Caco-2 (cell line): Measurements from ENCODE around the gene ERO1A. TPM values are rescaled to one million over a fixed set of nuclear protein-coding genes. Genes with fewer than 3 reads are reported as not detected.

Experiments
- BruUV-seq: library from RNA; stranded (reverse); fragments of 400-500 nt; replicated peaks from 2 replicates; lab custom pipeline; 2021; lab: Mats Ljungman, UMichigan
- CTCF ChIA-PET: fragments of 300-600 bp; sonication (Branson Sonifier 250); formaldehyde crosslinking; loops from one replicate; lab custom pipeline; 2022; ENCODE audit warnings: antibody characterized with exemption; lab: Charles Lee
- POLR2A ChIA-PET: fragments of 300-600 bp; sonication (Branson Sonifier 250); formaldehyde crosslinking; loops from one replicate; lab custom pipeline; 2022; ENCODE audit warnings: antibody characterized with exemption; lab: Charles Lee
- DNase-seq, 2 experiments: peaks; one replicate each; pipeline versions ENCODE4 v3.0.0 to v3.0.0-alpha.2; 2020 to 2022
- H3K27me3 ChIP-seq: replicated peaks from 2 replicates; pipeline ENCODE4 v1.6.0; 2011; ENCODE audit warnings: low read length; ENCODE audit not compliant: control insufficient read depth, insufficient read depth
- H3K36me3 ChIP-seq: 2 replicates; pipeline ENCODE4 v1.5.1; 2011; ENCODE audit warnings: low read length; ENCODE audit not compliant: control insufficient read depth, insufficient read depth
- H3K4me1 ChIP-seq: fragments of 250-450 bp; sonication (Bioruptor Pico); 2 replicates; pipeline ENCODE4 v1.5.1; 2020; ENCODE audit warnings: mild to moderate bottlenecking
- H3K4me3 ChIP-seq: 2 replicates; pipeline ENCODE4 v1.5.1; 2011; ENCODE audit warnings: low read depth, mild to moderate bottlenecking, control low read depth, low read length
- H3K9me3 ChIP-seq: fragments of 250-450 bp; sonication (Bioruptor Pico); 2 replicates; pipeline ENCODE4 v1.5.1; 2020; ENCODE audit warnings: mild to moderate bottlenecking, moderate library complexity
- H3K27ac Mint-ChIP-seq: one replicate; pipeline ENCODE4 v1.8.0; 2022; ENCODE audit warnings: mixed read lengths; ENCODE audit not compliant: unreplicated experiment
- H3K27me3 Mint-ChIP-seq: one replicate; pipeline ENCODE4 v1.8.0; 2022; ENCODE audit warnings: mixed read lengths; ENCODE audit not compliant: insufficient read depth, unreplicated experiment
- H3K36me3 Mint-ChIP-seq: one replicate; pipeline ENCODE4 v1.8.0; 2022; ENCODE audit warnings: mild to moderate bottlenecking, mixed read lengths; ENCODE audit not compliant: insufficient read depth, unreplicated experiment
- H3K4me1 Mint-ChIP-seq: one replicate; pipeline ENCODE4 v1.8.0; 2022; ENCODE audit warnings: low read depth, mixed read lengths; ENCODE audit not compliant: unreplicated experiment
- H3K4me3 Mint-ChIP-seq: one replicate; pipeline ENCODE4 v1.8.0; 2022; ENCODE audit warnings: mild to moderate bottlenecking, moderate library complexity, mixed read lengths; ENCODE audit not compliant: unreplicated experiment
- H3K9me3 Mint-ChIP-seq: one replicate; pipeline ENCODE4 v1.8.0; 2022; ENCODE audit warnings: mixed read lengths; ENCODE audit not compliant: unreplicated experiment
- CTCF ChIP-seq, 2 experiments: fragments of 200-600 bp in 1 of 2; IDR thresholded peaks; 1 replicate in 1 of 2; 2 replicates in 1 of 2; pipeline versions ENCODE4 v1.5.1 to v1.8.0; 2011 to 2022; ENCODE audit warnings: antibody characterized with exemption in 1 of 2, control low read depth in 1 of 2, inconsistent platforms in 1 of 2, low read depth in 1 of 2, low read length in 1 of 2, mild to moderate bottlenecking in 1 of 2, moderate library complexity in 1 of 2; ENCODE audit not compliant: insufficient read depth in 1 of 2, severe bottlenecking in 1 of 2, unreplicated experiment in 1 of 2
- intact Hi-C: fragments of 100-400 bp; cut with micrococcal nuclease; formaldehyde crosslinking; loops from one replicate; pipeline ENCODE4 v1.10.0; 2022; ENCODE audit not compliant: unreplicated experiment
- total RNA-seq: library from RNA; stranded (reverse); gene quantifications from 2 replicates; pipeline ENCODE4 v1.2.3, GENCODE V29; 2022

The ERO1A gene
- total RNA-seq, 1 experiment from 2014 or later = 73.6 TPM

GRCh38 chr14:52640137-52640536 is 55.2 kb downstream of the ERO1A start:
- H3K27ac Mint-ChIP-seq = no peak overlapping the region
- H3K4me3 ChIP-seq = no peak overlapping the region
- no peak overlapping the region for H3K4me3 Mint-ChIP-seq
- no peaks in the 10 kb centered on the region for H3K27me3 Mint-ChIP-seq
- intact Hi-C loops = no loop called here
- CTCF ChIA-PET = interaction anchor here (0.6 kb wide), 1 partner anchor 672 kb away, joined by 3 read pairs; no protein-coding TSS in a partner anchor
- no peaks in the 10 kb centered on the region for H3K4me1 Mint-ChIP-seq
- H3K36me3 ChIP-seq = peaks cover 3% of the 10 kb centered on the region
- no TSS peak for BruUV-seq
- TF ChIP-seq CTCF (IDR thresholded peaks at IDR 0.05; ENCODE audit: insufficient read depth in 1 of 2, low read depth in 1 of 2, low read length in 1 of 2, severe bottlenecking in 1 of 2, unreplicated experiment in 1 of 2) = no peak
- H3K36me3 Mint-ChIP-seq = peaks cover 24% of the 10 kb centered on the region
- no peak for DNase-seq
- no peaks in the 10 kb centered on the region; the same call in 1 of the 2 replicates for H3K4me1 ChIP-seq
- no peaks in the 10 kb centered on the region for H3K27me3 ChIP-seq
- POLR2A ChIA-PET = no interaction called here
- H3K9me3 ChIP-seq = no peaks in the 10 kb centered on the region
- H3K9me3 Mint-ChIP-seq = peaks cover 15% of the 10 kb centered on the region

GRCh38 chr14:52619687-52620086 is 75.7 kb downstream of the ERO1A start:
- Histone ChIP-seq H3K36me3 (no peaks in the 10 kb centered on the region), H3K4me3 (no peak overlapping the region), H3K9me3 (no peaks in the 10 kb centered on the region), H3K4me1 (no peaks in the 10 kb centered on the region), H3K27me3 (no peaks in the 10 kb centered on the region)
- BruUV-seq = no TSS peak
- Mint-ChIP-seq H3K4me1 (no peaks in the 10 kb centered on the region), H3K36me3 (no peaks in the 10 kb centered on the region), H3K27ac (no peak overlapping the region), H3K4me3 (no peak overlapping the region), H3K9me3 (no peaks in the 10 kb centered on the region), H3K27me3 (no peaks in the 10 kb centered on the region)
- no peak for DNase-seq
- no peak for TF ChIP-seq CTCF (IDR thresholded peaks at IDR 0.05; ENCODE audit: insufficient read depth in 1 of 2, low read depth in 1 of 2, low read length in 1 of 2, severe bottlenecking in 1 of 2, unreplicated experiment in 1 of 2)
- intact Hi-C loops = no loop called here
- ChIA-PET POLR2A (no interaction called here), CTCF (no interaction called here)

GRCh38 chr14:52618602-52619001 is 76.8 kb downstream of the ERO1A start:
- DNase-seq = no peak
- ChIA-PET CTCF (no interaction called here), POLR2A (no interaction called here)
- no peaks in the 10 kb centered on the region for H3K9me3 ChIP-seq
- intact Hi-C loops = no loop called here
- H3K4me3 ChIP-seq = no peak overlapping the region
- no peaks in the 10 kb centered on the region for H3K4me1 ChIP-seq
- no peaks in the 10 kb centered on the region for H3K4me1 Mint-ChIP-seq
- no peak overlapping the region for H3K4me3 Mint-ChIP-seq
- no TSS peak for BruUV-seq
- H3K36me3 ChIP-seq = no peaks in the 10 kb centered on the region
- H3K27me3 ChIP-seq = no peaks in the 10 kb centered on the region
- no peak for TF ChIP-seq CTCF (IDR thresholded peaks at IDR 0.05; ENCODE audit: insufficient read depth in 1 of 2, low read depth in 1 of 2, low read length in 1 of 2, severe bottlenecking in 1 of 2, unreplicated experiment in 1 of 2)
- H3K27ac Mint-ChIP-seq = no peak overlapping the region
- H3K27me3 Mint-ChIP-seq = no peaks in the 10 kb centered on the region
- no peaks in the 10 kb centered on the region for H3K36me3 Mint-ChIP-seq
- no peaks in the 10 kb centered on the region for H3K9me3 Mint-ChIP-seq
